ENCODE data around the gene PLA2G6.
"Not testable (repeated sequence)": the region's sequence is repeated elsewhere in the genome, so short reads cannot be mapped to it uniquely, and the experiment has no call there.

The PLA2G6 gene

DNA sequence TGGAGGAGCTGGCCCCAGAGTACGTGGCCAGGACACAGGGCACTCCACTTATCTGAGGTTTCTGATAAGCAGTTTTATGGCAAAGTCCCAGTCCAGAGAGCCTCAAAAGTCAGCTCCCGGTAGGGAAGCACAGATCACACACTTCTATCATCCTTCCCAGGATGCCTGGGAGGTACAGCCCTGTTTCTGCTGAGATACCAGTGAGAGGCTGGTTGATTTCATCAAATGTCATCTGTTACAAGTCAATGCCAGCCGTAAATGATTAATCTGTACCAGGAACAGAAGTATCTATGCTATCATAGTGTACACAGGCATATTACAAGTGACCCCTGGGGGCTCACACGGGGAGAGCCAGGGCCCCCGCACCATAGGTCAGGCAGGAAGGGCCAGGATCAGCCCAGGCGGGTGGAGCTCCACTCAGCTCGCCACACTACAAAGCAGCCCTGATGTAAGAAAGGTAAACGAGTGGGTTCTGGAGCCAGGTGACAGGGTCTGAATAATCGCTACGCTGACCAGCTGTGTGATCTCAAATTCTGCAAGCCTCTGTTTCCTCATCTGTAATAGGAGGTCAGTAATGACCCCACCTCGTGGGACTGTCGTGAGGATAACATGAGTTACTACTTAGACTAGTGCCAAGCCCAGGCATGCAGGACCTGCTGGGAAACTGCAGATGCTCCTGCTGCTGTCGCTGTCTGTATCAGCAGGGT lies 17.6 kb downstream of the PLA2G6 start:
- Histone ChIP-seq H3K9me3 (ENCODE audit: severe bottlenecking) (no peaks in the 10 kb centered on the region), H3K27me3 (ENCODE audit: insufficient read depth, poor library complexity, severe bottlenecking) (no peaks in the 10 kb centered on the region), H3K36me3 (ENCODE audit: low read depth) (no peaks in the 10 kb centered on the region), H3K4me1 (ENCODE audit: insufficient read depth, poor library complexity, severe bottlenecking) (peaks cover 8% of the 10 kb centered on the region), H3K4me3 (ENCODE audit: severe bottlenecking) (no peak overlapping the region), H3K27ac (ENCODE audit: poor library complexity, severe bottlenecking) (no peak overlapping the region)
- DNase-seq (ENCODE audit: low spot score) (no peak), ATAC-seq (ENCODE audit: low read depth) (no peak)
- TF ChIP-seq, protein P1, sequence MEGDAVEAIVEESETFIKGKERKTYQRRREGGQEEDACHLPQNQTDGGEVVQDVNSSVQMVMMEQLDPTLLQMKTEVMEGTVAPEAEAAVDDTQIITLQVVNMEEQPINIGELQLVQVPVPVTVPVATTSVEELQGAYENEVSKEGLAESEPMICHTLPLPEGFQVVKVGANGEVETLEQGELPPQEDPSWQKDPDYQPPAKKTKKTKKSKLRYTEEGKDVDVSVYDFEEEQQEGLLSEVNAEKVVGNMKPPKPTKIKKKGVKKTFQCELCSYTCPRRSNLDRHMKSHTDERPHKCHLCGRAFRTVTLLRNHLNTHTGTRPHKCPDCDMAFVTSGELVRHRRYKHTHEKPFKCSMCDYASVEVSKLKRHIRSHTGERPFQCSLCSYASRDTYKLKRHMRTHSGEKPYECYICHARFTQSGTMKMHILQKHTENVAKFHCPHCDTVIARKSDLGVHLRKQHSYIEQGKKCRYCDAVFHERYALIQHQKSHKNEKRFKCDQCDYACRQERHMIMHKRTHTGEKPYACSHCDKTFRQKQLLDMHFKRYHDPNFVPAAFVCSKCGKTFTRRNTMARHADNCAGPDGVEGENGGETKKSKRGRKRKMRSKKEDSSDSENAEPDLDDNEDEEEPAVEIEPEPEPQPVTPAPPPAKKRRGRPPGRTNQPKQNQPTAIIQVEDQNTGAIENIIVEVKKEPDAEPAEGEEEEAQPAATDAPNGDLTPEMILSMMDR (IDR thresholded peaks at IDR 0.05; ENCODE audit: poor library complexity, severe bottlenecking), result no peak

DNA sequence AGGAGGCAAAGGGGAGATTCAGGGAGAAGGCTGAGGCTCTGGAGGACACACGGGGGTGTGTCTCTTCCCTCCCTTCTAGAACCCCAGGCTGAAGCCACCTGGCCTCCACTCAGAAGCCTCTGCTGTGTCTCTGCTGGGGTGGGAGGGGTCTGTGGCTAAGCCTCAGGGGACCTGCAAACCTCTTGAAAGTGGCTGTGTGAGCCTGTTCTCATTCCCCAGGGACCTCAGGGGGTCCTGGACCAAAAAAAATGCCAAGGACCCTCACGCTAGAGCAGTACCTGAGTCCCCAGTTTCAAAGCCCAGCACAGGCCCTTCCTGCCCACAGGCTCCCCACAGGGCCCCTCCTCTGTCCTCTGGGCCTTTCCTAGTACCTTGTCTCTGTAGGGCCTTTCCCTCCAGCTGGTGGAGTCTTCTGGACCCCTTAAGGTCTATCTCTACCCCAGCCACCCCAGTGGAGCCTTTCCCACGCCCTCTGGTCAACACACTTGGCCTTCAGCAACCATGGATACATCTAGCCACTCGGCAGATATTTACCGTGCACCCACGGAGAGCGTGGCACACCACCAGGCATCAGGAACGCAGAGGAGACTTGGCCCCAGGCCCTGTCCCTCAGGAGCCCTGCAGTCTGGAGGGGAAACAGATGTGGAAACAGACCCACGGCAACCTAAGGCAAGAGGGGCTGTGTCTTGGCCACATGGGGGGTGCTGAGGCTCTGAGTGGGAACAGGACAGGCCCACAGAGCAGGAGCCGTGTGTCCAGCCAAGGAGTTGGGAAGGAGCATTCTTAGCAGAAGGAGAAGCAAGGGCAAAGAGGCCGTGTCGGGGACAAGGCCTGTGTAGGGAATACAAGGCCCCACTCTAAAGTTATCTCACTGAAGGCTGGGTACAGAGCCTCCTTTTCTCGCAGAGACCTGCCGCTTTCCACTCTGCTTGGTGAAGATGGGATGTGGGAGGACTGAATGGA lies 18.5 kb downstream of the PLA2G6 start:
- DNase-seq (ENCODE audit: low spot score), result no peak
- TF ChIP-seq, protein P1 (IDR thresholded peaks at IDR 0.05; ENCODE audit: poor library complexity, severe bottlenecking), result no peak
- Histone ChIP-seq H3K36me3 (ENCODE audit: low read depth) (no peaks in the 10 kb centered on the region), H3K4me3 (ENCODE audit: severe bottlenecking) (no peak overlapping the region), H3K9me3 (ENCODE audit: severe bottlenecking) (no peaks in the 10 kb centered on the region), H3K27me3 (ENCODE audit: insufficient read depth, poor library complexity, severe bottlenecking) (no peaks in the 10 kb centered on the region), H3K4me1 (ENCODE audit: insufficient read depth, poor library complexity, severe bottlenecking) (peaks cover 8% of the 10 kb centered on the region), H3K27ac (ENCODE audit: poor library complexity, severe bottlenecking) (no peak overlapping the region)
- no peak for ATAC-seq (ENCODE audit: low read depth)

DNA sequence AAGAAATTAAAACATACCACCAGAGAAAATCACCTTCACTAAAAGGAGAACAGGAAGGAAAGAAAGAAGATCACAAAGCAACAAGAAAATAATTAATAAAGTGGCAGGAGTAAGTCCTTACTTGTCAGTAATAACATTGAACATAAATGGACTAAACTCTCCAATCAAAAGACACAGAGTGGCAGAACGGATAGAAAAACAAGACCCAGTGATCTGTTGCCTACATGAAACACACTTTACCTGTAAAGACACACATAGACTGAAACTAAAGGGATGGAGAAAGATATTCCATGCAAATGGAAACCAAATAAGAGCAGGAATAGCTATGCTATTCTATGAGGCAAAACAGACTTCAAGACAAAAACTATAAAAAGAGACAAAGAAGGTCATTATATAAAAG lies 25.9 kb downstream of the PLA2G6 start:
- H3K27me3 ChIP-seq (ENCODE audit: insufficient read depth, poor library complexity, severe bottlenecking), result no peaks in the 10 kb centered on the region
- no peak overlapping the region for H3K27ac ChIP-seq (ENCODE audit: poor library complexity, severe bottlenecking)
- H3K9me3 ChIP-seq (ENCODE audit: severe bottlenecking), result no peaks in the 10 kb centered on the region
- no peaks in the 10 kb centered on the region for H3K36me3 ChIP-seq (ENCODE audit: low read depth)
- ATAC-seq (ENCODE audit: low read depth) (no peak), DNase-seq (ENCODE audit: low spot score) (no peak)
- H3K4me3 ChIP-seq (ENCODE audit: severe bottlenecking), result no peak overlapping the region
- TF ChIP-seq, protein P1 (IDR thresholded peaks at IDR 0.05; ENCODE audit: poor library complexity, severe bottlenecking), result no peak
- no peaks in the 10 kb centered on the region for H3K4me1 ChIP-seq (ENCODE audit: insufficient read depth, poor library complexity, severe bottlenecking)

DNA sequence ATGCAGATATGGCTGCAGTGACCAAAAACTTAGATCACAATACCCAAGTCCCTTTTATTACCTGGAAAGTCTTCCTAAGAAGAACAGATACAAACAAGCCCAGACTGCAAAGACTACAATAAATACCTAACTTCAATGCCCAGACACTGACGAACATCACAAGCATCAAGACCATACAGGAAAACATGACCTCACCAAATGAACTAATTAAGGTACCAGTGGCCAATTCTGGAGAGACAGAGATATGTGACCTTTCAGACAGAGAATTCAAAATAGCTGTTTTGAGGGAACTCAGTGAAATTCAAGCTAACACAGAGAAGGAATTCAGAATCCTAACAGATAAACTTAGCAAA lies 27.1 kb downstream of the PLA2G6 start:
- H3K4me3 ChIP-seq (ENCODE audit: severe bottlenecking); H3K4me1 ChIP-seq (ENCODE audit: insufficient read depth, poor library complexity, severe bottlenecking); DNase-seq (ENCODE audit: low spot score); ATAC-seq (ENCODE audit: low read depth); H3K27ac ChIP-seq (ENCODE audit: poor library complexity, severe bottlenecking); H3K9me3 ChIP-seq (ENCODE audit: severe bottlenecking); H3K36me3 ChIP-seq (ENCODE audit: low read depth); H3K27me3 ChIP-seq (ENCODE audit: insufficient read depth, poor library complexity, severe bottlenecking): not testable (repeated sequence)
- TF ChIP-seq, protein P1 (IDR thresholded peaks at IDR 0.05; ENCODE audit: poor library complexity, severe bottlenecking), result peak; percentile 4
